Nucleus accumbens (tissue), 56 donors: Measurements from ENCODE around the gene COLEC12.
"Not testable (repeated sequence)": the region's sequence is repeated elsewhere in the genome, so short reads cannot be mapped to it uniquely, and the experiment has no call there.

ENCODE experiments used
- DNase-seq, 56 donors: peaks; one replicate each; lab custom pipeline; 2025; lab: John Stamatoyannopoulos, UW

COLEC12 gene

DNA sequence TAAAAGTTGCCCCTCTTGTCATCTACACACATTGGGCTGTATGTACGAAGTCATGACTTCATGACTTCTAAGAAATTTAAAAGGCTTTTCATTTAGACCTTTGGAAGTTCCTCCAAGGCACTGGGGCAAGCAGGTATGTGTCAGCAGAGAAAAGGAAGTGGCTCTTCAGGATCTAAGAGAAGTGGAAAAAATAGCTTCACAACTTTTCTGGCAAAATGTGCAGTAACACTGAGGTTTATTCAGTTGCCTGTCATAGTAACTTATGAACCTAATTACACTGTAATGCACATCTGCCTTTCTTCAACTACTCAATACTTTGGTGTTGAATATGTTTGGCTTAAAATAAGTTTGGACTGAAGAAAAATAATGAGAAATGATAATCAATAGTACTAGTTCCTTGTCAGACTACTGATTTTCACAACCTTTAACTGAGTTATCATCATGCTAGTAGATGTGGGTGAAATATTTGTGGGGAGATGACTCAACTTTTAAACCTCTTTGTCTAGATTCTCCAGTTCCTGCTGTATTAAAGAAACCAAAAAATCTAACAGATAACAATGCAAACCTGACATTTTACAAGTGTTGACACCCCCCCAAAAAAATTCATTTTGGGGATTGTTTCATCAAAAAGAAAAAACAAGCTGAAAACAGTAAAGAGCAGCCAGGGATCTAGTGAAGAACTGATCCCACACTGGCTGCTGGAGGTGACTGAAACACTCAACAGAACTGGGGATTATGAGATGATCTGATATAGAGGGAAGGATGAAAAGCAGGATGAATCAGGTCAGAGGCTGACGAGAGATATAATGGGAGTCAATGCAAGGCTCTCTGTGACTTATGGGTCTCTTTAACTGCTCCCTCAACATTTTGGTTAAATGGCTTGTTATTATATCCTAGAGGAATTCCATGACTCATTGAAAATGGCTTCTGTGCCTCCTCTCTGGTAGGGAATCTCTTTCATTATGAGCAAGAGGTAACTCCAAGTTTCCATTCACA, 84.6 kb downstream of the COLEC12 start:
- DNase-seq: no peak

DNA sequence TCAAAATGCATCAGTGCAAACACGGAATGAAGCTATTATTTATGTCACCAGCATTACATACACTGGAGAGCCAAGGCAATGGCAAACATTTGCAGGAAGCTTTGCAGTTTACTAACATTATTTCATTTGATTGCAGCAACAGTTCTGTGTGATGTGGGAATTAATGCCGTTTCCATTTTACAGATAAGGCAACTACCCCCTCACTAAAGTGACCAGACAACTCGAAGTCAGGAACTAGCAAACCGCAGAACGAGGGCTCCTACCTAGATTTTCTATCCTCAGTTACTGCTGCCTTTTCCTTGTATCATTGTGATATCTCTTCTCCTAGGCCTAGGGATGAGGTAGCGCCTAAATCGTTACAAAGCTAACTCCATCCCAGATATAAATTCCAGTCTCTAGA, 85.5 kb downstream of the COLEC12 start:
- no peak for DNase-seq

DNA sequence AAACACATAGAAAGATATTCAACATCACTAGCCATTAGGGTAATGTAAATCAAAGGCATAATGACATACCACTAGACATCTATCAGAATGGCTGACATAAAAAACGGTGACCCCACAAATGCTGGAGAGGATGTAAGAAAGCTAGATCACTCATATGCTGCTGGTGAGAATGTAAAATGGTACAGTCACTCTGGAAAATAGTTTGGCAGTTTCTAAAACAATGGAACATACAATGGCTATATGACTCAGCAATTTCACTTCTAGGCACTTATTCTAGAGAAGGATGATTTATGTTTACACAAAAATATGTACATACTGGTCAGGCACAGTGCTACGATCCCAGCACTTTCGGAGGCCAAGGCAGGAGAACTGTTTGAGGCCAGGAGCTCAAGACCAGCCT, 87.3 kb downstream of the COLEC12 start:
- DNase-seq: no peak

DNA sequence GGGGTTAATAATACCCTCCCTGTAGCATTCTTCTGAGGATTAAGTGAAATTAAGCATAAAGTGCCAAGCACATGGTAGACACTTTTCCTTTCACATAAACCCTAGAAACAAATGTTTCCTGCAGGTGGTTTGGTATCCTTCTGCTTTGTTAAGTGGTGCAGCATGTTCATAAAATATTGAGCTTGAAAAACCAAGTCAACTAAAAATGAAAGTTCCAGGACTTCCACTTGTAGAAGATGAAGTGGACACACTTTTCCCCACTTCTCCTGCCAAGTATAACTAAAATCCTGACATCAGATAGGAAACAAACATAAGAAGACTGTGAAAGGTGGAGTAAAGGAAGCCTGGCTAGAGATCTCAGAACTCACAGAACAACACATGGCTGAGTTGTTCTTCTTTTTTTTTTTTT, 90.5 kb downstream of the COLEC12 start:
- no peak for DNase-seq

DNA sequence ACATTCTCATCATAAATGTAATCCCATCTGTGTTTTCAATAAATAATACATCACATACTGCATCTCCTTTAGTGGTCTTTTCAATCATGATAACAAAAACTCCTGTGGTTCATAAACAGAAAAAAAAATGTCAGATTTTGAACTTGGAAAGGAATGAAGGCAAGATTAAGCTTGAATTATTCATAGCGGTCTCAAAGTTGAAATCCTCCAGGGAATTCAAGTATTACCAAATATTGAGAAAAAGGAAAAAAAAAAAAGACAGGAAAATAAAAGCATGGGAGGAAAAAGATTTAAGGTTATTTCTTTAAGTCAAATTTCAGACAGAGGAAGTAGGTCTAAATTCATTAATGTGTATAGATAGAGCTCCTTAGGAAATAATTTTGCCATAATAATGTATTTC, 92.1 kb downstream of the COLEC12 start:
- no peak for DNase-seq

DNA sequence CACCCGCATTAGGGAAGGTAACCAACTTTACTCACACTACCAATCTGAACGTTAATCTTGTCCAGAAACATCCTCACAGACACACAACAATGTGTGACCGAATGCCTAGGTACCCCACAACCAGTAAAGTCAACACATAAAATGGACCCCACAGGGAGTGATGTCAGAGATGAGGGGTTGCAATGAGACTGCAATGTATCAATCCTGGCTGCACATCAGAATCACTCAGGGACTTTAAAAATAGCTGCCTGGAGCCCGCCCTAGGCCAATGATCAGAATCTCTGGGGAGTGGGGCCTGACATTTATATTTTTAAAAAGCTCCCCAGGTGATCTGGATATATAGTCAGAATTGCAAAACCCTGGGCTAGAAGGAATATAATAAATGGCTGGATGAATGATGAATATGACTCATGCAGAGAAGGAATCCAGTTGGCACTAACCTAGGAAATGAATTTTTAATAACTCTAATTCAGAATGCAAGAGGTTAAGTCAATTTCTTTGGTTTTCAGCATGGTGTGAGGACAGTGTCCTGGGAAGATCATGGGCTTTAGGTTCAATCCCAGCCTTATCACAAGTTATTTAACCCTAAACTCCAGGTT, 92.8 kb downstream of the COLEC12 start:
- DNase-seq: no peak

DNA sequence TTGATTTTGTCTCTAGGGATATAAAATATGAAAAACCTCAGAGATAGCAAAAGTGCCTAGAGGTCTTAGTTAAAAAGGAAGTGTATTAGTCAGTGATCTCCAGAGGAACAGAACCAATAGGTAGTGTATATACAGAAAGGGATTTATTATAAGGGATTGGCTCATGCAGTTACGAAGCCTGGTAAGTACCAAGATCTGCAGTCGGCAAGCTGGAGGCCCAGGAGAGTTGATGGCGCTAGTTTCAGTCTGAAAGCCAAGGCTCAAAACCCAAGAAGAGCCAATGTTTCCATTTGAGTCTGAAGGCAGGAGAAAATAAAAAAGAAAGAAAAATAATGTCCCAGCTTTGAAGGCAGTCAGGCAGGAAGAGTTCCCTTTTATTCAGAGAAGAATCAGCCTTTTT, 93.3 kb downstream of the COLEC12 start:
- DNase-seq: no peak

DNA sequence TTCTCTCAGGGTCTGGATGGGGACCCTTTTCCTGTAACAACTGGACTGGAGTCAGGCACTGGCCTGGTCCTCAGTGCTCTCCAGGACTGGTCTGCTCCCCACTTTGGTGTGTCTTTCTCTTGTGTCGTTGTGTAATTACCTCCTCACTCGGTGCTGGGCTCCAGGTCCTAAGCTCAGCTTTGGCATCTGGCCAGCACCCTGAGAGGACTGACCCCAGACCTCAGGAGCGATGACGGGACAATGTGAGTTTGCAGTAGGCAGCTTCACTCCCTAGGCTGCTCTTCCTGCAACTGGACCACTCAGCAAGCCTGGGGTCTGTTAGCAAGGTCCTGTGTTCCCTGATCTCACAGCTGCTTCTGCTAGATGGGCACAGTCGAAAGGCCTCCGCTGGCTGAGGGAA, 93.8 kb downstream of the COLEC12 start:
- DNase-seq: no peak

DNA sequence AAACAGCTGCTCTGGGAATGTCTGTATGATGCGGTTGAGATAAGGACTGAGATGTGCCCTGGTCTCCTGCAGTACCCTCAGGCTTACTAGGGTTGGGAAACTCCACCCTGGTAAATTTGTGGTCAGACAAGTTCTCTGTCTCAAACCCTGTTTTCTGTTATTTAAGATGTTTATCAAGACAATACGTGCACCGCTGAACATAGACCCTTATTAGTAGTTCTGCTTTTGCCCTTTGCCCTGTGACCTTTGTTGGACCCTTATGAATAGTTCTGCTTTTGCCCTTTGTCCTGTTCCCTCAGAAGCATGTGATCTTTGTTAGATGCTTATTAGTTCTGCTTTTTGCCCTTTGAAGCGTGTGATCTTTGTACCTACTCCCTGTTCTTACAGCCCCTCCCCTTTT, 95.5 kb downstream of the COLEC12 start:
- not testable (repeated sequence) for DNase-seq

DNA sequence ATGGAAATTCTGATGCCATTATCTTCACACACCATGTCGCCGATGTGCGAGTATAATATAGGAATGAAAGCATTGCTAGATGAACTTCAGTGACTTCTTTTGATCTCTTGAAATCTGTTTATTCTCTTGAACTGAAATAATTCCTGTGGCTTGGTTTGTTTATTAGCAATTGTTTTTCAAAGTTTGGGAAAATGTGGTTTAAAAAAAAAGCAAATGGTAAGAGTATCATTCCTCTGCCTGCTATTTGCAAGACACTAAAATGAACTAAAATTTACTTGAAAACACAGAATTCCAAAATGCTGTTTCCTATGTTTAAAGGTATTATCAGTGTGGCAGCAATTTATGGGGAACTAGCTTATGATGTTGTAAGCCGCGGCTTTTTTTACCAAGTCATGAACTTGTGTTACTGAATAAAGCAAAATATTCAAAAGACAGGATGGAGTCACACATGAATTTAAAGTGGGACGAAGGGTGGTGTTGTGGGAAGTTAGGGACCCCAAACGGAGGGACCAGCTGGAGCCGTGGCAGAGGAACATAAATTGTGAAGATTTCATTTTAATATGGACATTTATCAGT, 96.4 kb downstream of the COLEC12 start:
- no peak for DNase-seq

DNA sequence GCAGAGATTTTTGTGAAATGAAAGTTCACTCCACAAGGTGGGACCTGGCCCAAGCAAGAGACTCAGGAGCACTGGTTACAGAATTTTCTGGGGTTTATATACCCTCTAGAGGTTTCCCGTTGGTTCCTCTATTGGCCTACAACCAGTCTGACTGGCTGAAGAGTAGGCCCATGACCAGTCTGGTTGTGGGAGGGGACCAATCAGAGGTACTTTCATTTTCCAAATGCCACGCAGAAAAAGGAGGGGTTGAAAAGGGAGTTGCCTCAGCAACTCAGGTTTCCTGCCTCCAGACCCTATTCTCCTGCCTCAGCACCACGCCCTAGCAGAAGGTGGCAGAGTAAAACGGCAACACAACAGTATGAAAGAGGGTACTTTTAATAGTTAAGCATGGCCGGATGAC, 98.4 kb downstream of the COLEC12 start:
- DNase-seq: no peak

DNA sequence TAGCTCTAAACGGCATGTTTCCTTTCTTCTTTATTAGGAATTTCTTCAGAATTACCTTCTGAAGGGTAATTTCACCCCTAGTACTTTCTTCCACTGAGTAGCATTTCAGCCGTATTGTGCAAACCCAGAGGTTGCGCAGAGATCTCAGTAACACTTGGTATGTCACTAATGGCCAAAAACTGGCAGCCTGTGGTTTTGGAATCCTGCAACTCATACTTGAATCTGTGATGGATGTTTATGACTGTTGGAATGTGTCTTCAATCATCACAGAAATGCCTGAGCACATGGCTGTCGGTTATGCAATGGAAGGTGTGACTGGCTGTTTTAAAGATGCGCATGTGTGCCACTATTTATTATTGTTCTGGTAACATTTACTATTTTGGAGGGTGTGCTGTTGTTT, 100.0 kb downstream of the COLEC12 start:
- DNase-seq: no peak

DNA sequence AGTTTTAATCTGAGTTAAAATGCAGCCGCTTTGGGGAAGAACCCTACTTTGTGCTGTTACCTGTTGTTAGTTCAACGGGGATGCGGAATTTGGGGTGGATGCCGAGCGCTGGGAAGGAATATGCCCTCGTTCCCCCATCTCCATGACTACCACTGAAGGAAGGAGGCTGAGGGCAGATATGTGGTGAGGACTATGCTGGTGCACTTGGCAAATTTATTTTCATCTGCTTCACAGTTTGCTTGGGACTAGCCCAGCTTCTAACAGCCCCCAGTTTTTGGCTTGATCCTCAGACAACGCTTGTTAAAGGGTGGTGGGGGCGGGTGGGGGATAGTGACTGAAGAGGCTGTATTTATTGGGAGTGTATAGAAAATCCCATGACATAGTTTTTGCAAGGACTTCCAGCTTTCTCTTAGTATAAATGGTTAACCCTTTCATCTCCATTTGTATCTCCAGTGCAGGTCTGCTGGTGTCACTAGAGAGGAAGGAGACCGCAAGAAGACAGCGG, 100.8 kb downstream of the COLEC12 start:
- DNase-seq: no peak

DNA sequence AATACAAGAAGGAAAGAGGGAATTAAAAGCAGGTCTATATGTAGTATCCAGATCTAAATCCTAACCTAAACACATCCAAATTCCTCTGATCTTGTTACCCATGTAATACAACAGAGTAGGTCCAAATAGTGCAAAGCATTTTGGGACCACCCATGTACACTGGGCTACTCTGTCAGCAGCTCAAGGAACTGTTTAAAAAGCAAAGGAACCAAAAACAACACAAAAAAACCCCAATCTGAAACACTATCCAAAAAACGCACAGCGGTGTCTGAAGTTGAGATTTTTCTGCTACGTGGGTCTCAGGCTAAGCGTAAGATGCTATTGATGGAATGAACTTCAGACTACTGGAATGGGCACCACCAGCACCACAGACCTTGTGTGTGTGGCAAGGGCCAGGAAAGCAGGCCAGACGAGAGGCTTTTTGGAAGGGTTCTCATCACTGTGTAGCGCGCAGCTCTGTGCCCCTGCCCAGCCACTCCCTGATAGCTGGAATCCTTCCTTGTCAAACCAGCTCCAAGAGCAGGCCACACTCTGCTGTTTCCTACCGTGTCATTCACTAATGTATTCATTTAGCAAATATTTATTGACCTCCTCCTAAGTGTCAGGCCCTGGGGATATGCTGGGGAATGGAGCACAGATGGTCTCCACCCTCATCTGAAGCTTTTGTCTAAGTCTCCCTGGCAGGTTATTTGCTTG, 101.4 kb downstream of the COLEC12 start:
- no peak for DNase-seq

DNA sequence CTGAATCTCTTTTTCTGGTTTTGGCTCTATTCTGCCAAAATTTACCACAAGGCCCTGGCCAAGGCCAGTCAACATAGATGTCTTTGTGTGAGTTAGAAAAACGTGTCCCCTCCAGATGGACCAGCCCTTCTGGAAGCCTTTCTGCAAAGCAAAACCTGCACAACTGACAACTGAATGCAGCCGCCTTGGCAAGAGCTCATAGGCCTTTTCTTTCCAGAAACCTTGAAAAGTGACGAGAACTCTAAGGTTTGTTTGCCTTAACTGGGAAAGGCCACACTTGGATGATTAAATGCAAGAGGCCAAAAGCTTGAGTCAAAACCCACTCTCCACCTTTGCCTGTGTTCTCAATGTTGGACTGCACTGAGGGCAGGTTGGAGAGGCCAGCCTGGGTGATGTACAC, 103.9 kb downstream of the COLEC12 start:
- peak in 1 of 56 donors; percentile 2 for DNase-seq

DNA sequence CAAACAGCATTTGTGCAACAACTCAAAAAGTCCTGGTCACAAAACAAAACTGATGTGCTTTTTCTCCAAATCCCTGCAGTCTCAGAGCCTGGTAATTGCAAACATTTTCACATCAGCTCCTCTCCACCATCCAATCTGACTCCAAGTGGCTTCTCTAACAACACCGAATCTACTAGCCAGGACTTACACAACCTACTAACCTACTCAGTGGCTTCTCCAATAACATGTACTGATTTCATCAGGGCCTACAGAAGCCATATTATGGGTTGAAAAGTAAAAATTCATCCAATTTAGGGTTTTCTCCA, 104.3 kb downstream of the COLEC12 start:
- no peak for DNase-seq

DNA sequence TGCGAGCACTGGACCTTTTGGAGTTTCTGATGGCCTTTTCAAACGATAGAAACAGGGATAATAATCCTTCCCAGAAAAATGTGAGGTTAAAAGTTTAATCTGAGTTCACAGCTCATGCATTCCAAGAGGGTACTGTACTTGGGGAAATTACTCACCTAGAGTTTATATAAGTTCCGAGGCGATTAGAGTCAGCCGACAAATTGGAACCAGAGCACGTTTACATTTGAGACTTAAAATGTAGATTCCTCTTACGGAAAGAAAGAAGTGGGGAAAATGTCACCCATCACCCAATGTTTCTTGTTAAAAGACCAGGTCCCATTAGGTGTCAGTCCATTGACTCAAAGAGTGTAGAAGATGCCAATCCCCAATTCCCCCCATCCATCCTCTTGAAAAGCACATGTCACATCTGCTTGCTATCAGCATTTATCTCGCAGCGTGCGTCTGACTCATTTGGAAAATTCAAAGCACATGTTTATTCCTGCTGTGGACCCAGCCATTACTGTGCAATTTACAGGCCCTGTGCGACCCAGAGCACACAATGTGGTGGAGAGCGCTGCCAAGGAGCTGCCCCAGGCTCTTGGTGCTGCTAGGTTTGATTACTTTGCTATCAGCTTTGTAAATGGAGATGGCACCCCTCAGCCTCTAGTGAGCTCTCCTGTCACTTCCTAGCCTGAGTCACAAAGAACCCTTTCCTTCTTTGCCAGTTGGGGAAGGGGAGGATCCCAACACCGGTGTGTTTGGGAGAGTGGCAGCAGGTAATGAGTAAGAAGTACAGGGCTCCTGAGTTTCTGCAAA, 104.8 kb downstream of the COLEC12 start:
- DNase-seq: no peak

DNA sequence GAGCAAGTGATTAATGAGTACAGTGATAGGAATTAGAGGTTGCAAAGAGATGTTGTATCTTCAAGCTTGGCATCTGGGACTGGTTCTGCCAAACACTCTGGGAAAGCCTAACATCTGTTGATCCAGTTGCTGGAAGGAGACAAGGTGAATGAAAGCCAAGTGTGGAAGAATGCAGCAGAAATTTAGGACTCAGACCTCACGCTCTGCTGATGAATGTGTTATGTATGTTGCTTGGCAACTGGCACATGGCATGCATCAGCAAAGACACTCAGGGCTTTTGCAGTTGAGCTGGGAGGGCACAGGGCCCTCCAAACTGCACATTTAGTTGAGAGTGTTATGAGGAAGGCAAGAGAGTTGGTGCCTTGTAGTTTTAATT, 105.5 kb downstream of the COLEC12 start:
- peak in 11 of 56 donors; percentile 2 to 26 (median 13) for DNase-seq

DNA sequence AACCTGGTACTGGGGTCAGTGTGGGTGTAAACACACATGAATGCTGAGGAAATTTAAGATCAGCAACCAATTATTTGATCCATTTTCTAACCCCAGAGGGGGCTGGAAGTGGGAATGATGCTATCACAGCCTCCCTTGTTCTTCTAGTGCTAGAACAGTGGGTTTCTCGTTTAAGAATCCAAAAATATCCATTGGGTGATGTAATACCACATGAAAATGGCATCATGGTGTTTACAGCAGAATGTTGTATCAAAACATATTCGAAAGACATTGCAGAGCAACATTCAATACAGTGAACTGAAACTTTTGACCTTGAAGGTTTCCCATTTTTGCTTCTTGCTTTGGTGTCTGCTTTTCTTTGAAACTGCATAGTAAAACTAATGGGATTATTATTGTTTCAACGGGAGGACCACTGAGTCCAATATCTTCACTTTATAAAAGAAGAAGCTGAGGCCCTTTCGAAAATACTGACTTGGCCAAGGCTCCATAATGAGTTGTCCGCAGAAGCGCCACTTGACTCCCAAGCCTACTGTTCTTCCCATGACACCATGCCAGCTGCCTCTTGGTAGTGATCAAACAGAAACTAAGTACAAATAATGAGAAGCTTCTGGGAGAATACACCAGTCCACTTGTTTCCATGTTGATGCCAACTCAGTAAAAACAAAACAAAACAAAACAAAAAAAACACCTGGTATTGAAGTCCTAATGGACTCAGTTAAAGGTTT, 106.1 kb downstream of the COLEC12 start:
- DNase-seq: no peak

DNA sequence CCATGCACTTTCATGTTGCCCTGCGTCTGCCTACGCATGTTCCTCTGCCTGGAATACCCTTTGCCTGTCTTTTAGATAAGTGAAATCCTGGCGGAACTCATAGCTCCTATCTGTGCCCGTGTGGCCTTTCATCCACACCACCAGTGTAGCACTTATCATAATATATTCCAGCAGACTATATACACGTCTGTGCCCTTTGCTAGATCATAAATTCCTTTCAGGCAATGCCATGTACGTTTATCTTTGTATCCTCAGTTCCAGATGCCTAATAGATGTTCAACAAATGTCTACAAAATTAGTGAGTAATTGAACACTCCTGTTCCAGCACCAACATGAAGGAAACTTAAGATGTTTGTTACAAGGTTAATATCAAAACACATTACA, 106.9 kb downstream of the COLEC12 start:
- no peak for DNase-seq
